Measurements from ENCODE around the gene COMMD6. TPM values are rescaled to one million over a fixed set of nuclear protein-coding genes. Genes with fewer than 3 reads are reported as not detected.

Gene COMMD6
- total RNA-seq (ENCODE audit: low replicate concordance): 77.5 and 123 TPM in 2 replicates

- Histone ChIP-seq H4K20me1 (ENCODE audit: low read depth) (peaks cover 8% of the 10 kb centered on the region), H3K4me3 (peak within 1 kb of the TSS; percentile 83), H2AFZ (replicated peaks) (peak within 1 kb of the TSS; percentile 93), H3K9ac (peak within 1 kb of the TSS; percentile 90), H3F3A (ENCODE audit: low read depth) (peaks cover 6% of the 10 kb centered on the region), H3K9me3 (ENCODE audit: low read depth) (no peaks in the 10 kb centered on the region), H3K4me1 (peaks cover 7% of the 10 kb centered on the region), H3K27ac (peak within 1 kb of the TSS; percentile 93), H3K27me3 (no peaks in the 10 kb centered on the region), H3K79me2 (ENCODE audit: low read depth) (peaks cover 25% of the 10 kb centered on the region), H3K36me3 (no peaks in the 10 kb centered on the region), H3K4me2 (peak within 1 kb of the TSS; percentile 91)
- H3K4me3 Mint-ChIP-seq: peak within 1 kb of the TSS; percentile 99
- peaks cover 2% of the 10 kb centered on the region for H3K9me3 Mint-ChIP-seq
- peaks cover 4% of the 10 kb centered on the region for H3K27me3 Mint-ChIP-seq (ENCODE audit: insufficient read depth, low read depth)
- H3K36me3 Mint-ChIP-seq: peaks cover 12% of the 10 kb centered on the region
- H3K27ac Mint-ChIP-seq: peak within 1 kb of the TSS; percentile 98
- H3K4me1 Mint-ChIP-seq: peaks cover 18% of the 10 kb centered on the region
- TF ChIP-seq EZH2 (IDR thresholded peaks at IDR 0.05) (no peak), CTCF (IDR thresholded peaks at IDR 0.05) (peak; percentile 38)
- peak; percentile 92 for DNase-seq (ENCODE audit: low spot score)
Measured at GRCh38 chr13:75537401-75538365, at the start of gene COMMD6. COMMD6 (minus strand) TSS chr13:75537841; CDS start chr13:75537805, 36 bp downstream.

DNA sequence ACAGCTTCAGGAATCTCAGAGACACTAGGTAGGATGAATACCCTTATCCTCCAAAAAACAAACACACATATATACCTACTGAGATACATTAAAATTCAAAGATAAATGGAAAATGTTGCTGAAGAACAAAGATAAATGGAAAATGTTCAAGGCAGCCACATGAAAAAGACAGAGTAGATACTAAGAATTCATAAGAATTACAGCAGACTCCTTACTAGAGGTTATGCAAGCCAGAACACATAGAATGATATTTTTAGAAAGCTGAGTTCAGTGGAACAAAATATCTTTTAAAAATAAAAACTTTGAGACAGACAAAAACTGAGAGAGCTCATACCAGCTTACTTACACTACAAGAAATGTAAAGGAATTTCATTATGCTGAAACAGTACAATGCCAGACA is 47.5 kb upstream of the COMMD6 start:
- no peak overlapping the region for H3K9ac ChIP-seq
- H3K4me3 ChIP-seq: no peak overlapping the region
- Mint-ChIP-seq H3K36me3 (peaks cover 16% of the 10 kb centered on the region), H3K4me3 (no peak overlapping the region), H3K27me3 (ENCODE audit: insufficient read depth, low read depth) (no peaks in the 10 kb centered on the region), H3K4me1 (no peaks in the 10 kb centered on the region), H3K9me3 (peaks cover 14% of the 10 kb centered on the region), H3K27ac (no peak overlapping the region)
- no peak overlapping the region for H2AFZ ChIP-seq (replicated peaks)
- H3F3A ChIP-seq (ENCODE audit: low read depth): no peaks in the 10 kb centered on the region
- H3K27ac ChIP-seq: no peak overlapping the region
- no peaks in the 10 kb centered on the region for H3K4me1 ChIP-seq
- H3K4me2 ChIP-seq: no peak overlapping the region
- no peaks in the 10 kb centered on the region for H3K79me2 ChIP-seq (ENCODE audit: low read depth)
- TF ChIP-seq EZH2phosphoT487 (IDR thresholded peaks at IDR 0.05) (no peak), EZH2 (IDR thresholded peaks at IDR 0.05) (no peak), CTCF (IDR thresholded peaks at IDR 0.05) (no peak)
- no peak for DNase-seq (ENCODE audit: low spot score)
- H3K27me3 ChIP-seq: no peaks in the 10 kb centered on the region
- no peaks in the 10 kb centered on the region for H3K36me3 ChIP-seq
- H4K20me1 ChIP-seq (ENCODE audit: low read depth): no peaks in the 10 kb centered on the region
- no peaks in the 10 kb centered on the region for H3K9me3 ChIP-seq (ENCODE audit: low read depth)

DNA sequence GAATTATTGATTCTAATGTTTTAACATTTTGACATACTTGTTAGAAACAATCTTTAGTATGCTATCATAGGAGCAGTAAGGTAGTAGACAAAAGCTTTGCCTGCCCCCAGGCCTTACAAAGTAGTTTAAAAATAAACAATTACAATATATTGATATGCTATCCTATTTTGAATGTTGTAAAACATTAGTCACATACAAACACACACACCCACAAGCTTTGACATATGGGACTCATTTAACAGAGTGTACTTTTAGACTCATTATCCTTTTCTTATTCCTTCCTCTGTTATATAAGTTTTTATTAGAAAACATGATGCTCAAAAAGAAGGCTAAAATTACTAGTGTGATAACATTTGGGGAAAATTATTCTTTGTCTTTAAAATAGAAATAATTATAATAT is 45.5 kb upstream of the COMMD6 start:
- Mint-ChIP-seq H3K4me3 (no peak overlapping the region), H3K27me3 (ENCODE audit: insufficient read depth, low read depth) (no peaks in the 10 kb centered on the region)
- DNase-seq (ENCODE audit: low spot score): no peak

More for the DNA sequence above, 45.5 kb upstream of the COMMD6 start:
- Histone ChIP-seq H4K20me1 (ENCODE audit: low read depth) (no peaks in the 10 kb centered on the region), H3K4me1 (no peaks in the 10 kb centered on the region), H3K9ac (no peak overlapping the region), H3K4me2 (no peak overlapping the region), H3K9me3 (ENCODE audit: low read depth) (no peaks in the 10 kb centered on the region), H3K79me2 (ENCODE audit: low read depth) (no peaks in the 10 kb centered on the region), H2AFZ (replicated peaks) (no peak overlapping the region), H3K36me3 (no peaks in the 10 kb centered on the region), H3F3A (ENCODE audit: low read depth) (no peaks in the 10 kb centered on the region), H3K4me3 (no peak overlapping the region), H3K27ac (no peak overlapping the region), H3K27me3 (no peaks in the 10 kb centered on the region)
- peaks cover 14% of the 10 kb centered on the region for H3K36me3 Mint-ChIP-seq
- TF ChIP-seq EZH2phosphoT487 (IDR thresholded peaks at IDR 0.05) (no peak), EZH2 (IDR thresholded peaks at IDR 0.05) (no peak), CTCF (IDR thresholded peaks at IDR 0.05) (no peak)
- no peak overlapping the region for H3K27ac Mint-ChIP-seq
- H3K4me1 Mint-ChIP-seq: no peaks in the 10 kb centered on the region
- peaks cover 14% of the 10 kb centered on the region for H3K9me3 Mint-ChIP-seq

All from neural progenitor cell (in vitro differentiated cells).